ENCODE measurements around the gene OR2W1.

The OR2W1 gene

GRCh38 chr6:29017428-29017802 lies 27.6 kb downstream of the OR2W1 start:
- H3K4me3 ChIP-seq (ENCODE audit: low read length): no peak overlapping the region
- H3K9me3 ChIP-seq (ENCODE audit: low read length): no peaks in the 10 kb centered on the region
- H3K36me3 ChIP-seq (ENCODE audit: insufficient read depth, low read length): no peaks in the 10 kb centered on the region
- H2AFZ ChIP-seq (ENCODE audit: low read depth, low read length): no peak overlapping the region
- no peaks in the 10 kb centered on the region for H3K27me3 ChIP-seq (ENCODE audit: insufficient read depth, low read length)
- H3K4me1 ChIP-seq (ENCODE audit: insufficient read depth, low read length): no peaks in the 10 kb centered on the region

DNA sequence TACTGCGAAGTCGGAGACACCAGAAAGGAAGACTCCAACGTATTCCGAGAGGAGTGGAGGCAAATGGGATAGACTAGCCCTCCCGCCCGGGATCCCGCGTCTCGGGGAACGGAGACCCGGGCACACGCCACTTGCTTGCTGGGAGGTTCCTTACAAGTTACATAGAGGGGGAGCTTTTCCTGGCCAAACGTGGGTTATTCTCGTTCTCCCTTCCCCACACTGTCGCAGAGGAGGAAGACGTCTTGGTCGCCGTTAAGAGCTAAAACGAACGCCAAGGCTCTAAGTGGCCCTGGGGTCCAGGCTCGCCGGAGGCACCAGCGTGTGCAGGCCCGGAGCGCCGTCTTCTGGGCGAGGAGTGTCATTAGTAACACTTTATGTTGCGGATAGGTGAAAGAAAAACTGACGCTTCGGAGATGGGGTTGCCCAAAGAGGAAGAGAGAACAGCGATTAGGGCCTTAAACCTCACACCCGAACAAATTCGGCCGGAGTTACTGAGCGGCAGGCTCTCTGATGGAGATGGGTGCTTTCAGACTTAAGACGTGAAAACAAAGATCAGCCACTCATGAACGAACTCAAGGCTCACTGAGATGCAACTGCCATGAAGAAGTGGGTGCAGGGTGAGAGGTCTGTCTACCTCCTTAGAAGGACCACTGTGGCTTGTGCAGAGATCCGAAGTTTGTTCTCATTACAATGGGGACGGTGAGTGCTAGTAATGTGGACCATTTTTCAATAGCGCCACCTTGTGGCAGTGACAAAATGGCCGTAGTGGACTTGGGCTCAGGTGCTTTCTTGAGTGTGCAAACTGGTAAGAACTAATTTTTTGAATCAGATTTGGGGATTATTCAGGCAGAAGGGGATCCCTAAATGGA lies 28.2 kb downstream of the OR2W1 start:
- Histone ChIP-seq H3K4me1 (ENCODE audit: insufficient read depth, low read length) (no peaks in the 10 kb centered on the region), H2AFZ (ENCODE audit: low read depth, low read length) (peak overlapping the region; percentile 27), H3K9me3 (ENCODE audit: low read length) (no peaks in the 10 kb centered on the region), H3K36me3 (ENCODE audit: insufficient read depth, low read length) (no peaks in the 10 kb centered on the region), H3K27me3 (ENCODE audit: insufficient read depth, low read length) (no peaks in the 10 kb centered on the region), H3K4me3 (ENCODE audit: low read length) (peak overlapping the region; percentile 51)

DNA sequence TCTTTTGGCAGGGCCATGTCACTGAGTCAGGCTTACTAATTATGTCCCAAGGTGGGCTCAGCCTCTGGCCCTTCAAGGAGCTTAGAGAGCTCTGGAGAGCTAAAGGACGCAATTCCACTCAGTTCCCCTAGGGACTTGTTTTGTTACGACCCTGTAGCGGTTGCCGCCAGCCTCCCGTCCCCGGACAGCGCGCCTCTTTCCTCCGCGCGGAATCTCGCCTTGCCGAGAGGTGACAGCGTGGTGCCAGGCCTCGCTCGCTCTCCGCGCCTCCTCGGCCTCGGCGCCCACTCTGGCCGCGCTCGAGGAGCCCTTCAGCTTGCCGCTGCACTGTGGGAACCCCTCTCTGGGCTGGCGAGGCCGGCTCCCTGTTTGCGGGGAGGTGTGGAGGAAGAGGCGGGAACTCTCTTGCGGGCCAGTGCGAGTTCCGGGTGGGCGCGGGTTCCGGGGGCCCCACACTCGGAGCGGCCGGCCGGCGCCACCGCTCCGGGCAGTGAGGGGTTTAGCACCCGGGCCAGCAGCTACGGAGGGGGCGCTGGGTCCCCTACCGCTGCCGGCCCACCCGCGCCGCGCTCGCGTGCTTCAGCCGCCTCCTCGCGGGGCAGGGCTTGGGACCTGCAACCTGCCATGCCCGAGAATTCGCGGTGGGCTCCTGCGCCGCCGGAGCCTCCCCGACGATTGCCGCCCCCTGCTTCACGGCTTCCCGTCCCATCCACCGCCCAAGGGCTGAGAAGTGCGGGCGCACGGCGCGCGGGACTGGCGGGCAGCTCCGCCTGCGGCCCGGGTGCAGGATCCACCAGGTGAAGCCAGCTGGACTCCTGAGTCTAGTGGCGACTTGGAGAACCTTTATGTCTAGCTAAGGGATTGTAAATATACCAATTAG lies 30.0 kb downstream of the OR2W1 start:
- H3K4me3 ChIP-seq (ENCODE audit: low read length): no peak overlapping the region
- H3K4me1 ChIP-seq (ENCODE audit: insufficient read depth, low read length): peaks cover 3% of the 10 kb centered on the region

DNA sequence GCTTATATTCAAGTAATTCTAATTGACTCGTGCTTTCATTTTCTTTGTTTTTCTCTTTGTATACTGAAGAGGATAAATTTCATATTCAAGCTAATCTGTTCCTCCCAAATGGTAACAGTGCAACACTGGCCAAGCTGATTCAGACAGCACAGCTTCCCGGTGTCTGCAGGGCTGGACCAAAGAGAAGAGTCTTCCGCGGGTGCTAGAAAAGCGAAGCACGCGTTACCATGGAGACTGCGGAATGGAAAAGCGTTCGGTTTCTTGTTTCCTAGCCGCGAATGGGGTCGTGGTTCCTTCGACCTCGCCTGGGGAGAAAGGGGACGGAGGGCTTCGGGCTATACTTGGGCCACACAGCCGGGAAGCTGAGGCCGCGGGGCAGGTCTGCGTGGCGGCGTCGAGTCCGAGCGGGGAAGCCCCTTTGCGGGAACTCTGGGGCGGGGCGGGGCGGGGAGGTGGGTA lies 33.7 kb downstream of the OR2W1 start:
- Histone ChIP-seq H3K4me1 (ENCODE audit: insufficient read depth, low read length) (peaks cover 3% of the 10 kb centered on the region), H3K36me3 (ENCODE audit: insufficient read depth, low read length) (no peaks in the 10 kb centered on the region), H3K4me3 (ENCODE audit: low read length) (peak overlapping the region; percentile 48), H2AFZ (ENCODE audit: low read depth, low read length) (peak overlapping the region; percentile 80), H3K27me3 (ENCODE audit: insufficient read depth, low read length) (peaks cover 2% of the 10 kb centered on the region), H3K9me3 (ENCODE audit: low read length) (no peaks in the 10 kb centered on the region)

More for the DNA sequence above, 30.0 kb downstream of the OR2W1 start:
- Histone ChIP-seq H3K36me3 (ENCODE audit: insufficient read depth, low read length) (no peaks in the 10 kb centered on the region), H2AFZ (ENCODE audit: low read depth, low read length) (no peak overlapping the region), H3K27me3 (ENCODE audit: insufficient read depth, low read length) (no peaks in the 10 kb centered on the region), H3K9me3 (ENCODE audit: low read length) (no peaks in the 10 kb centered on the region)

GRCh38 chr6:29009358-29009757 lies 35.6 kb downstream of the OR2W1 start:
- Histone ChIP-seq H3K4me3 (ENCODE audit: low read length) (no peak overlapping the region), H3K9me3 (ENCODE audit: low read length) (no peaks in the 10 kb centered on the region), H3K27me3 (ENCODE audit: insufficient read depth, low read length) (peaks cover 2% of the 10 kb centered on the region), H3K36me3 (ENCODE audit: insufficient read depth, low read length) (no peaks in the 10 kb centered on the region), H3K4me1 (ENCODE audit: insufficient read depth, low read length) (peaks cover 3% of the 10 kb centered on the region), H2AFZ (ENCODE audit: low read depth, low read length) (no peak overlapping the region)

- Histone ChIP-seq H3K27me3 (ENCODE audit: insufficient read depth, low read length) (peaks cover 2% of the 10 kb centered on the region), H3K9me3 (ENCODE audit: low read length) (no peaks in the 10 kb centered on the region), H3K4me1 (ENCODE audit: insufficient read depth, low read length) (peaks cover 3% of the 10 kb centered on the region), H3K36me3 (ENCODE audit: insufficient read depth, low read length) (no peaks in the 10 kb centered on the region), H3K4me3 (ENCODE audit: low read length) (no peak overlapping the region), H2AFZ (ENCODE audit: low read depth, low read length) (no peak overlapping the region)
These were observed 36.9 kb downstream of the OR2W1 start for GRCh38 chr6:29008089-29008488.

DNA sequence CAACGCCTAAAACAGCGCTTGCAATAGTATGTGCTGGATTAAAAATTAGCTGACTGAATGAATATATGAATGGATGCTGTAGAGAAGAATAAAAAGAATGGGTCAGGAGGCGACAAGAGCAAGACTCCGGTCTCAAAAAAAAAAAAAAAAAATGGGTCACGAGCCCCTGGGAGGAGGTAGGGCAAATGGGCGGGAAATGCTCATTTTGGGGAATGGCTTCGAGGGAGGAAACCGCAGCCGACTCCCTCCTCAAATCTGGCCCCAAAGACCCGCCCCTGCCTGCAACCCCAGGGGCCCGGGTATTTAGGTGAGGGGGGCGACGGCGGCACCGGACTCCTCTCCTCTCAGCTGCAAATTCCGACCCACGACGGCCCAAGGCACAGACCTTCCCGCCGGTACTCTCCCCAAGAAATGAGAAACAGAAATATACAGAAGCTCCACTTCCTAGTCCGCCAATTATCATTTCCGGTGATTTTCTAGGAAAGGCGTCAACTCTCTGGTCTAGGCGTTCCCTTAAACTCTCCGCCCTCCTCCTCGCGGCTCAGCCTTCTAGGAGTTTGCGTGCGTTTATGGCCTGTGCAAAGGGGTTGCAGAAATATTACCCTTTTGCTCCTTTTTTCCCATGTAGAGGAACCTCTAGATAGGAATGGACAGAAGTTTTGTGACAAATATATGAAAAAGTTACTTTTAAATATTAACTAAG lies 39.6 kb downstream of the OR2W1 start, which contains the start of gene ZNF311:
ZNF311 (minus strand) TSS at position 133 of the 703 bp plus-strand sequence. CDS start 1,361 bp downstream, outside the sequence.
- Histone ChIP-seq H3K4me3 (ENCODE audit: low read length) (peak within 1 kb of the TSS; percentile 57), H3K9me3 (ENCODE audit: low read length) (no peaks in the 10 kb centered on the region), H3K27me3 (ENCODE audit: insufficient read depth, low read length) (peaks cover 2% of the 10 kb centered on the region), H3K4me1 (ENCODE audit: insufficient read depth, low read length) (no peaks in the 10 kb centered on the region), H2AFZ (ENCODE audit: low read depth, low read length) (peak within 1 kb of the TSS; percentile 22), H3K36me3 (ENCODE audit: insufficient read depth, low read length) (no peaks in the 10 kb centered on the region)

GRCh38 chr6:28996844-28997510 lies 48.0 kb downstream of the OR2W1 start:
- Histone ChIP-seq H3K9me3 (ENCODE audit: low read length) (no peaks in the 10 kb centered on the region), H3K36me3 (ENCODE audit: insufficient read depth, low read length) (no peaks in the 10 kb centered on the region), H3K4me3 (ENCODE audit: low read length) (no peak overlapping the region), H3K4me1 (ENCODE audit: insufficient read depth, low read length) (no peaks in the 10 kb centered on the region), H3K27me3 (ENCODE audit: insufficient read depth, low read length) (no peaks in the 10 kb centered on the region), H2AFZ (ENCODE audit: low read depth, low read length) (no peak overlapping the region)

DNA sequence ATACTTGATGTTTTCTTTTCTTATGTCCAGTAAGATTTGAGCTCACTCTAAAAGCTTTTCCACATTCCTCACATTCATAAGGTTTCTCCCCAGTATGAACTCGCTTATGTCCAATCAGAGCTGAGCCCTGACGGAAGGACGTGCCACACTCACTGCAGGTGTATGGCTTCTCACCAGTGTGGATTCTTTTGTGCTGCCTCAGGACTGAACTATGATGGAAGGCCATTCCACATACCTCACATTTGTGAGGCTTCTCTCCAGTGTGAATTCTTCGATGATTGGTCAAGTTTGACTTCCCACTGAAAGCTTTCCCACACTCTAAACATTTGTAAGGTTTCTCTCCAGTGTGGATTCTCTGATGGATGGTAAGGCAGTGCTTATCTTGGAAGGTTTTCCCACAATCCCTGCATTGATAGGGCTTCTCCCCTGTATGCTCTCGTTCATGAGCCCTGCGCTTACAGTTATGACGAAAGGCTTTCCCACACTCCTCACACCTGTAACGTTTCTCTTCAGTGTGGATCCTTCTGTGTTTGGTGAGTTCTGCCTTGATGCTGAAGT lies 49.8 kb downstream of the OR2W1 start:
- H3K9me3 ChIP-seq (ENCODE audit: low read length): no peaks in the 10 kb centered on the region
- no peaks in the 10 kb centered on the region for H3K27me3 ChIP-seq (ENCODE audit: insufficient read depth, low read length)
- H3K36me3 ChIP-seq (ENCODE audit: insufficient read depth, low read length): no peaks in the 10 kb centered on the region
- H3K4me1 ChIP-seq (ENCODE audit: insufficient read depth, low read length): no peaks in the 10 kb centered on the region
- H2AFZ ChIP-seq (ENCODE audit: low read depth, low read length): no peak overlapping the region
- no peak overlapping the region for H3K4me3 ChIP-seq (ENCODE audit: low read length)
